ENCODE measurements around the gene COL5A1. TPM values are rescaled to one million over a fixed set of nuclear protein-coding genes. Genes with fewer than 3 reads are reported as not detected.

The COL5A1 gene
- total and polyA plus RNA-seq, 2 experiments from 2014 or later: 2.5 to 13.1 TPM

GRCh38 chr9:134836406-134836970 is 194.9 kb downstream of the COL5A1 start:
- H3K4me1 Mint-ChIP-seq: no peaks in the 10 kb centered on the region
- TF ChIP-seq ETS1 (IDR thresholded peaks at IDR 0.05) (no peak), EZH2phosphoT487 (IDR thresholded peaks at IDR 0.05; ENCODE audit: unreplicated experiment) (no peak), ZNF331 (CRISPR knock-in tag; IDR thresholded peaks at IDR 0.05; ENCODE audit: low read depth) (no peak), REST (IDR thresholded peaks at IDR 0.05; ENCODE audit: unreplicated experiment) (no peak), JUNB (IDR thresholded peaks at IDR 0.05; ENCODE audit: unreplicated experiment) (no peak), CTCF (conservative IDR thresholded peaks at IDR 0.05; ENCODE audit: low read depth in 2 of 2) (no peak), POLR2AphosphoS5 (IDR thresholded peaks at IDR 0.05; ENCODE audit: low read depth) (no peak), EZH2 (IDR thresholded peaks at IDR 0.05; ENCODE audit: low read depth, unreplicated experiment) (no peak), NANOG (IDR thresholded peaks at IDR 0.05; ENCODE audit: borderline replicate concordance) (no peak), CREB1 (CRISPR knock-in tag; IDR thresholded peaks at IDR 0.05; ENCODE audit: low read depth) (no peak), STAT1 (IDR thresholded peaks at IDR 0.05; ENCODE audit: unreplicated experiment) (no peak), ZNF462 (CRISPR knock-in tag; IDR thresholded peaks at IDR 0.05) (no peak), ZNF114 (CRISPR knock-in tag; IDR thresholded peaks at IDR 0.05) (no peak)
- no peaks in the 10 kb centered on the region for H3K9me3 Mint-ChIP-seq
- H3K79me2 ChIP-seq (replicated peaks; ENCODE audit: insufficient read depth): no peaks in the 10 kb centered on the region
- H3K4me3 Mint-ChIP-seq: no peak overlapping the region
- H3K27ac ChIP-seq (ENCODE audit: low read depth): no peak overlapping the region
- ATAC-seq: no peak
- no peak for DNase-seq (ENCODE audit: low spot score)
- H3K4me2 ChIP-seq: no peak overlapping the region
- H3K4me3 ChIP-seq: no peak overlapping the region
- no peaks in the 10 kb centered on the region for H4K20me1 ChIP-seq (replicated peaks; ENCODE audit: insufficient read depth)
- H3K27ac Mint-ChIP-seq: no peak overlapping the region
- peaks cover 9% of the 10 kb centered on the region for H3K27me3 Mint-ChIP-seq (ENCODE audit: insufficient read depth, low read depth, poor library complexity)
- H3K36me3 Mint-ChIP-seq (ENCODE audit: low read depth): no peaks in the 10 kb centered on the region
- no peaks in the 10 kb centered on the region for H3F3A ChIP-seq (replicated peaks; ENCODE audit: low read depth)
- H2AFZ ChIP-seq: no peak overlapping the region
- H3K9me2 ChIP-seq (ENCODE audit: insufficient read depth): no peaks in the 10 kb centered on the region
- H3K27me3 ChIP-seq (ENCODE audit: insufficient read depth): no peaks in the 10 kb centered on the region
- no peaks in the 10 kb centered on the region for H3K36me3 ChIP-seq (ENCODE audit: insufficient read depth)
- H3K4me1 ChIP-seq (ENCODE audit: insufficient read depth): no peaks in the 10 kb centered on the region

Measured in GM23338 (cell line).